IPS-15b (cell line): ENCODE data around the gene VAMP5.
"Not testable (repeated sequence)": the region's sequence is repeated elsewhere in the genome, so short reads cannot be mapped to it uniquely, and the experiment has no call there.

Experiments
- H3K27me3 ChIP-seq: one replicate; pipeline ENCODE4 v1.6.1; 2013; ENCODE audit warnings: low read length; ENCODE audit not compliant: control insufficient read depth, insufficient read depth
- H3K36me3 ChIP-seq: one replicate; pipeline ENCODE4 v1.6.1; 2013; ENCODE audit warnings: low read length; ENCODE audit not compliant: control insufficient read depth, insufficient read depth
- H3K4me1 ChIP-seq: one replicate; pipeline ENCODE4 v1.6.1; 2013; ENCODE audit warnings: mild to moderate bottlenecking, low read length; ENCODE audit not compliant: control insufficient read depth, insufficient read depth
- H3K4me3 ChIP-seq: one replicate; pipeline ENCODE4 v1.5.1; 2013; ENCODE audit warnings: low read depth, low read length
- H3K9ac ChIP-seq: one replicate; pipeline ENCODE4 v1.6.1; 2013; ENCODE audit warnings: low read depth, mild to moderate bottlenecking, low read length
- H3K9me3 ChIP-seq: one replicate; pipeline ENCODE4 v1.6.1; 2013; ENCODE audit warnings: mild to moderate bottlenecking, low read length; ENCODE audit not compliant: control insufficient read depth, insufficient read depth

The VAMP5 gene

DNA sequence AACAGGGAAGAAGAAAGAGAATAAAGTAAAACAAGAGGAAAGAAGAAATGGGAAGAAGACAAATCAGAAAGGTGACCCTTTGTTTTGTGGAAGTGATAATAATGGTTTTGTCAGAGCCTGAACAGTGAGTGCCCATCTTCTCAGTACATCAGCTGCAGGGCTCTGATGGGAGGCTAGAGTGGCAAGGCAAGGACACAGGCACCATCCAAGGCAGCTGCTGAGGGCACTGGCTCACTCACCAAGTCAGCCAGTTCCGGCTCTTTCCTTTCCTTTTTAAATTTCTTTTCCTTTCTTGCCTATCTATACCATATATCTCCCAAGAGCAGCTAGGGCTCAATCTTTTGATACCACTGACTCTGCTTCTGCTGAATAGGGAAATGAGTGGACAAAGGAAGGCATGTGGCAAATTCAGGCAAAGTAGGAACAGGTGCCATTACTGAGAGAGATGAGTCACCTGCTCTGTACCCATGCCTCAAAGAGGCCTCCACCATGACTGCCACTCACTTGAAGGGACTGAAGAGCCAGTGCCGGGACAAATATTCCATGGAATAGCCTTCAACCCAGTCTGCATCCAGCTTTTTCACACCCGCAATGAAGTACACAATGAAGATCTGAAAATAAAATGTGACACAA lies 29.1 kb upstream of the VAMP5 start:
- Histone ChIP-seq H3K4me1 (no peaks in the 10 kb centered on the region), H3K9me3 (no peaks in the 10 kb centered on the region), H3K9ac (no peak overlapping the region), H3K4me3 (no peak overlapping the region), H3K36me3 (peaks cover 42% of the 10 kb centered on the region), H3K27me3 (no peaks in the 10 kb centered on the region)

DNA sequence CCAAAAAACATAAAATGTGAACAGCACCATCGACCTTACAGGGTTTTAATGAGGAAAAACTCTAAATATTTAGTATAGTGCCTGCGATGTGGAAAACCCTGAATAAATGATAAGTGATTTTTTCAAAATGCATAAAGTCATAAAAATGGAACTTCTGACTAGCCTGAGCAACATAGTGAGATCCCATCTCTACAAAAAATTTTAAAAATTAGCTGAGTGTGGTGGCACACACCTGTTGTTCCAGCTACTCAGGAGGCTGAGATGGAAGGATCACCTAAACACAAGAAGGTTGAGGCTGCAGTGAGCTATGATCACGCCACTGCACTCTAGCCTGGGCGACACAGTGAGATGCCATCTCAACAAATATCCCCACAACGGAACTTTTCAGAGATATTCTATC lies 27.1 kb upstream of the VAMP5 start:
- peaks cover 25% of the 10 kb centered on the region for H3K36me3 ChIP-seq
- H3K27me3 ChIP-seq, result no peaks in the 10 kb centered on the region
- no peak overlapping the region for H3K4me3 ChIP-seq
- H3K9ac ChIP-seq, result no peak overlapping the region
- H3K4me1 ChIP-seq, result no peaks in the 10 kb centered on the region
- H3K9me3 ChIP-seq, result no peaks in the 10 kb centered on the region

DNA sequence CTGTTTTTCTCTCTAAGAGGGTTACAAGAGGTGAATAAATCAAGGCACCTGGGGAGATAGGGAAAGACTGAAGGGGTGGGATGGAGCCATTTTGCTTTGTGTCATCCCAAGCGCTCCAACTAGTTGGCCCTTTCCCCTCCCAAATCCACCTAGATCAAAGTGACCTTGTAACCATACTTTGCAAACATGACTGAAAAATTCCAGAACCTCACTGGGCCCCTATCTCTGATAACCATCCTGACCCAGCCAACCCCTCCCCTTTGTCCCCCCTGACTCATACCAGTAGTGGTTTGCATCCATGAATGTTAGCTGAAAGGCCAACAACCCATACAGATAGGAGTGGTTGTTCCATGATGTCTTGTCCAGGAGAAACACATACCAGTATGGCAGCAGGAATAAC lies 26.1 kb upstream of the VAMP5 start:
- no peak overlapping the region for H3K4me3 ChIP-seq
- H3K36me3 ChIP-seq, result peaks cover 18% of the 10 kb centered on the region
- no peaks in the 10 kb centered on the region for H3K4me1 ChIP-seq
- no peaks in the 10 kb centered on the region for H3K27me3 ChIP-seq
- no peak overlapping the region for H3K9ac ChIP-seq
- no peaks in the 10 kb centered on the region for H3K9me3 ChIP-seq

DNA sequence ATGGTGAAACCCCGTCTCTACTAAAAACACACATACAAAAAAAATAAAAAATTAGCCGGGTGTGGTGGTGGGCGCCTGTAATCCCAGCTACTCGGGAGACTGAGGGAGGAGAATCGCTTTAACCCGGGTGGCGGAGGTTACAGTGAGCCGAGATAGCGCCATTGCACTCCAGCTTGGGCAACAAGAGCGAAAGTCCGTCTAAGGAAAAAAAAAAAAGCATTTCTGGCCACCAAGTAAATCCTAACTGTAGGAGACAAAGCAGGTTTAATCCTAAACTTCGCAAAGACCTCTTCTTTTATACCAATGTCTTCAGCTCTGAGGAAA lies 23.9 kb upstream of the VAMP5 start:
- not testable (repeated sequence) for H3K9me3 ChIP-seq, H3K9ac ChIP-seq, H3K27me3 ChIP-seq, H3K4me1 ChIP-seq, H3K36me3 ChIP-seq
- peak overlapping the region; percentile 97 for H3K4me3 ChIP-seq

DNA sequence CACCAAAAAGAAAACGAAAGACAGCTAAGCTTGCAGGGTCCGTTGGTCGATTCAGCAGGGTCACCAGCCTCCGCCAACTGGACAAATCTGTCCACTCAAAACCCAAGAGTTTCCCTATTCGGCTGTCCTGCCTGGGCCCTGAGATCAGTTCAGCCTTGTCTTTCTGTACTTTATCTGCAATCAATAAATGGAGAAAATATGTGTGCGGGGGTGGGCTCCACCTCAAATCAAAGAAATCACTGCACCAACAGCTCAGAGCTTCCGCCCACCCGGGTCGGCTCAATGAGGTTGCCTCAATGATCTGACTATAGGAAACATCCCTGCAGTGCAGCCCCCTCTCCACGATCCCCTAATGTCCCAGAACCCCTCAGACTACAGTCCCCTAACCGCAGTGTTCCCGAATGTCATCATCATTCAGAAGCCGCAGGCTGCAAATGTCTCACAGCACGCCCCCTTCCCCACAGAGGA lies 23.4 kb upstream of the VAMP5 start:
- Histone ChIP-seq H3K9ac (peak overlapping the region; percentile 9), H3K9me3 (no peaks in the 10 kb centered on the region), H3K27me3 (no peaks in the 10 kb centered on the region), H3K36me3 (peaks cover 10% of the 10 kb centered on the region), H3K4me1 (no peaks in the 10 kb centered on the region), H3K4me3 (peak overlapping the region; percentile 97)

DNA sequence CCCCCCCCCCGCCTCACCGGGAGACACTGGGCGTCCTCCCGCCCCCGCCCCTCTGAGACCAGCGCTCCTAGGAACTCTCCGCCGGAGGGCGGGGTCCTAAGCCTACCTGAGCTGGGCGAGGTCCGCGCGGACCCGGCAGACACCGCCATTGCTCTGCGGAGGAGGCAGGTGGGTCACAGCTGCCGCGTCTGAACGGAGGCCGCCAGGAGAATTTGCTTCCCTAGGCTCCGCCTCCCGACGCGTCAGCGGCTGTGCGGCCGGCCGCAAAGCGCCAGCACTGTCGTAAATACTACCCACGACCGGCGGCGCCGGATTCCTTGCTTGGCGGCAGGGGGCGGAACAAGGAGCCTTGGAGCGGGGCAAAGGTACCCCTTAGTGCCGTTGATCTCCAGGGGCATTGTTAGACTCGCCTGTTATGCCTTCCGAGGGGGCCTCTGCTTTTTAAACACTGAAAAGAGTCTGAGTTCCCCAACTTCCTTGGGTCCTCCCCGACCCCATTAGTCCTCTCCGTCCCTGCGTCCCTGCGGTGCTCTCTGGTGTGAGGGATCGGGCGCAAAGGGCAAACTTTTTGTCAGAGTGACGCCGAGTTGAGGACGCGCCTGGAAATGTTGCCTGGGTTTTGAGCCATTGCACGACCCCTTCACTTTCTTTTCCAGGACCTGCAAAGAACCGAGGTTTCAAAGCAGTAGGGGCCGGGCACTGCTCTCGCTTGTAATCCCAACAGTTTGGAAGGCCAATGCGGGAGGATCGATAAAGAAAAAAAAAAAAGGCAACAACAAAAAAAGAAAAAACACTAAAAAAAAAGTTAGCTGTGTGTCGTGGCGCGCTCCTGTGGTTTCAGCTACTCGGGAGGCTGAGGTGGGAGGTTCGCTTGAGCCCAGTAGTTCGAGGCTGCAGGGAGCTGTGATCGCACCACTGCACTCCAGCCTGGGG lies 22.7 kb upstream of the VAMP5 start, which contains the start of gene GGCX:
Gene GGCX (minus strand): TSS at position 214 of the 933 bp plus-strand sequence. CDS start 65 bp downstream, at position 149.
- no peaks in the 10 kb centered on the region for H3K27me3 ChIP-seq
- peak within 1 kb of the TSS; percentile 97 for H3K4me3 ChIP-seq
- no peaks in the 10 kb centered on the region for H3K4me1 ChIP-seq
- H3K36me3 ChIP-seq, result peaks cover 10% of the 10 kb centered on the region
- no peaks in the 10 kb centered on the region for H3K9me3 ChIP-seq
- peak within 1 kb of the TSS; percentile 93 for H3K9ac ChIP-seq

DNA sequence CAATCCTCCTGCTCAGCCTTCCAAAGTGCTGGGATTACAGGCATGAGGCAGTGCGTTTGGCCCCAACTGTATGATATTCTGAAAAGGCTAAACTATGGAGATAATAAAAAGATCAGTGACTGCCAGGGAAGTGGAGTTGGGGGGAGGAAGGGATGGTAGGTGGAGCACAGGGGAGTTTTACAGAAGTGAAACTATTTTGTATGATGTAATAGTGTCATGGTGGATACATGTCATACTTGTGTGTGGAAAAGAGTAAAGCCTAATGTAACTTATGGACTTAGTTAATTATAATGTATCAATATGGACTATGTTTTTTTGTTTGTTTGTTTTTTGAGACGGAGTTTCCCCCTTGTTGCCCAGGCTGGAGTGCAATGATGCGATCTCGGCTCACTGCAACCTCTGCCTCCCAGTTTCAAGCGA lies 20.1 kb upstream of the VAMP5 start:
- Histone ChIP-seq H3K36me3 (peaks cover 2% of the 10 kb centered on the region), H3K9ac (no peak overlapping the region), H3K4me1 (no peaks in the 10 kb centered on the region), H3K27me3 (peaks cover 6% of the 10 kb centered on the region), H3K9me3 (no peaks in the 10 kb centered on the region), H3K4me3 (no peak overlapping the region)

DNA sequence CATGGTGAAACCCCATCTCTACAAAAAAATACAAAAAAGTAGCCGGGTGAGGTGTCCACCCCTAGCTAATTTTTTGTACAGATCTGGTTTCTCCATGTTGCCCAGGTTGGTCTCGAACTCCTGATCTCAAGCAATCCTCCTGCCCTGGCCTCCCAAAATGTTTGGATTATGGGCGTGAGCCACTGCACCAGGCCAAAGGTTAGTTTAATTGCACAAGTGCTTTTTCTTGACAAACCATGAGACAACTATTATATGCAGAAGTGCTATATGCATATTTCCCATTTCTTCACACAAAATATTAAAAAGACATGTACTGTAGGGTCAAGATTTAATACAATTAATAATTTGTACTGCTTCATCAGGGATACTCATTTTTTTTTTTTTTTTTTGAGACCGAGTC lies 18.0 kb upstream of the VAMP5 start:
- Histone ChIP-seq H3K4me1 (no peaks in the 10 kb centered on the region), H3K36me3 (no peaks in the 10 kb centered on the region), H3K27me3 (peaks cover 24% of the 10 kb centered on the region), H3K9ac (no peak overlapping the region), H3K9me3 (no peaks in the 10 kb centered on the region), H3K4me3 (no peak overlapping the region)

DNA sequence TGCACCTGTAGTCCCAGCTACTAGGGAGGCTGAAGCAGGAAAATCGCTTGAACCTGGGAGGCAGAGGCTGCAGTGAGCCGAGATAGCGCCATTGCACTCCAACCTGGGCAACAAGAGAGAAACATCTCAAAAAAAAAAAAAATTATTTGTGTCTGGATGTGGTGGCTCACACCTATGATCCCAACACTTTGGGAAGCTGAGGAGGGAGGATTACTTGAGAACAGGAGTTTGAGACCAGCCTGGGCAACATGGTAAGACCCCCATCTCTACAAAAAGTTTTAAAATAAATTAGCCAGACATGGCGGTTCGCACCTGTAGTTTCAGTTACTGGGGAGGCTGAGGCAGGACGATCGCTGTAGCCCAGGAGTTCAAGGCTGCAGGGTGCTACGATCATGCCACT lies 8.5 kb upstream of the VAMP5 start:
- no peaks in the 10 kb centered on the region for H3K9me3 ChIP-seq
- no peaks in the 10 kb centered on the region for H3K36me3 ChIP-seq
- H3K4me1 ChIP-seq, result peaks cover 11% of the 10 kb centered on the region
- H3K4me3 ChIP-seq, result no peak overlapping the region
- H3K9ac ChIP-seq, result no peak overlapping the region
- peaks cover 18% of the 10 kb centered on the region for H3K27me3 ChIP-seq

DNA sequence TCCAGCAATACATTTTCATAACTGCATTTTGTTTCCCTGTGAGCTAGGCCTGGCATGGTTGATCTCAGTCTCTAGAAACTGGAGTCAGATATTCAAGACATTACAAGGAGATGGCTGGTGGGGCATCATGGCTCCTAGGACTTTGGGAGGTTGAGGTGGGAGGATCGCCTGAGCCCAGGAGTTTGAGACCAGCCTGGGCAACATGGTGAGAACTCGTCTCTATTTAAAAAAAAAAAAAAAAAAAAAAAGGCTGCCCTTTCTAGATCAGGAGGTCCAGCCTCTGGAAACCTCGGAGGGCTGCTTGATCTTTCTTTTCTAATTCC lies 7.2 kb upstream of the VAMP5 start:
- H3K9me3 ChIP-seq, result no peaks in the 10 kb centered on the region
- H3K27me3 ChIP-seq, result peaks cover 6% of the 10 kb centered on the region
- no peak overlapping the region for H3K9ac ChIP-seq
- peaks cover 11% of the 10 kb centered on the region for H3K4me1 ChIP-seq
- peak overlapping the region; percentile 62 for H3K4me3 ChIP-seq
- no peaks in the 10 kb centered on the region for H3K36me3 ChIP-seq

DNA sequence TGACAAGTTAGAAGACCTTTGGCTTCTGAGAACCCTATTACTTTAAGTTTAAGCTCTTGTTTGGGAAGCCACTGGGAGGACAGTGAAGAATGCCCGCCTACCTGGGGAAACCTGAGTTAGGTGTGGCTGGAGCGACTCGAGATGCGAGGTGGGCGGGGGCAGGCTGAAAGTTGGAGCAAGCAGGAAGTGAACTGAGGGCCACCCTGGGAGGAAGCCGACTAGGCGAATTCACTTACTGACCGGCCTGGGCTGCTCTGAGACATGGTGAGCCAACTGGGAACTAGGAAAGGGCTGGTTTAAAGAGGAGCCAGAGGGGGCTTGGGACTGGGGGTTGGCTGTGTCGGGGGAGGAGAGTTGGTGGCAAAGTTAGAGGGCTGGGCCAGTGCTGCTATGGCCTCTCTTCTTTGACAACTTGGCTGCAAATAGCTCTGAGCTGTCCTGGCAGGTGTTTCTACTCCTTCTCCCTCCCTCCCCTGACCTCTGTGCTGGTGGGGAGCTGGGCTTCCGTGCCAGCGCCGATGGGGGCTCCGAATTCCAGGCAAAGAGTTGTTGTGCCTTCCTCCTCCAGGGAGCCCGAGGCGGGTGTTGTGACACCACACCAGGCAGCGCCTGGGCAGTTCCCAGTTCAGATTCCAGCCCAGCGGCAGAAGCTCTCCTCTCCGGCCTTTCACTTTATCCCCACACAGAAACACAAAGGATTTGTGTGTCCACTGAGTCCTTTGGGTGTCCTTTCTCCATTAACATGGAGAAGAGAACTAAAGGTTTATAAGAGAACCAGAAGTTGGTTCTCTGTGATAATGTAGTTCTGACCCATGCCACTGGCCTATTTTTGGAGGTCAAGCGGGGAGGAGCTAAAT lies 6.6 kb upstream of the VAMP5 start, which contains the start of gene VAMP8:
Gene VAMP8 (plus strand): TSS at position 201 of the 857 bp plus-strand sequence. CDS start 61 bp downstream, at position 262.
- peak within 1 kb of the TSS; percentile 62 for H3K4me3 ChIP-seq
- peaks cover 11% of the 10 kb centered on the region for H3K4me1 ChIP-seq
- H3K9ac ChIP-seq, result peak within 1 kb of the TSS; percentile 38
- H3K9me3 ChIP-seq, result no peaks in the 10 kb centered on the region
- H3K27me3 ChIP-seq, result peaks cover 8% of the 10 kb centered on the region
- H3K36me3 ChIP-seq, result no peaks in the 10 kb centered on the region
